Measurements from ENCODE around the gene AK5.
"Not testable (repeated sequence)": the region's sequence is repeated elsewhere in the genome, so short reads cannot be mapped to it uniquely, and the experiment has no call there.

AK5 gene

GRCh38 chr1:77400781-77401180 is 119.0 kb downstream of the AK5 start:
- DNase-seq (ENCODE audit: low read depth), result no peak

DNA sequence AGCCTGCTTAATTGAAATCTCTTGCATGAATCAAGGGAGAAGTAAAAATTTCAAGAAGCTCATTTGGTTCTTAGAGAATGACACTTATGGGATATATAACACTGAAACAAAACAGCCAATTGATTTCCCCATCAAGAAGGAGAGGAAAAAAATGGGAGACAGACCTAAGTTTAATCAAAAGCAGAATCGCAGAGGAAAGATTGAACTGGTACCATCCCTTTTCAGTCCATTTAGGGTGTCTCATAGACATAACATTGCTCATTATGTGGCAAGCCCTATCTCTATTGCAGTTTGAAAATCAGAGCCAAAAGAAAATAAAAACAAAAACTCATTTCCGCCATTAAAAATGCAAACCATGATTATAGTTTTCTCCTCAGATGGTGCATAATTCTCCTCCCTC is 119.6 kb downstream of the AK5 start:
- no peak for DNase-seq (ENCODE audit: low read depth)

GRCh38 chr1:77405186-77405585 is 123.4 kb downstream of the AK5 start:
- DNase-seq (ENCODE audit: low read depth), result no peak

DNA sequence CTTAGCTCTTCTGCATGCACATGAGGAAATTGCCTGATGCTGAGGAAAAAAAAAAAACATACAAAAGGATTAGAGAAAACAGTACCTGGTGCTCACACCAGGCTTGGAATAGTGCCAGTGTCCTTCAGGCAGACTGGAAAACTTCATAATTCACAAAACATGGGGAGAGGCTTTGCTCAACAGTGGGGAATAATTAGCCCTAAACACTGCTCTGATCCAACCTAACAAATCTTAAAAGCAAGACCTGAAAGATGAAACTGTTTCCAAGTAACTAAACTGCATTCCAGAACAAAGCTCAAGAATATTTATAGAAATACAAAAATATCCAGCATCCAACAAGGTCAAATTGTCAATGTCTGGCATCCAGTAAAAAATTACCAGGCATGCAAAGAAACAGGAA is 124.8 kb downstream of the AK5 start:
- DNase-seq (ENCODE audit: low read depth), result no peak

DNA sequence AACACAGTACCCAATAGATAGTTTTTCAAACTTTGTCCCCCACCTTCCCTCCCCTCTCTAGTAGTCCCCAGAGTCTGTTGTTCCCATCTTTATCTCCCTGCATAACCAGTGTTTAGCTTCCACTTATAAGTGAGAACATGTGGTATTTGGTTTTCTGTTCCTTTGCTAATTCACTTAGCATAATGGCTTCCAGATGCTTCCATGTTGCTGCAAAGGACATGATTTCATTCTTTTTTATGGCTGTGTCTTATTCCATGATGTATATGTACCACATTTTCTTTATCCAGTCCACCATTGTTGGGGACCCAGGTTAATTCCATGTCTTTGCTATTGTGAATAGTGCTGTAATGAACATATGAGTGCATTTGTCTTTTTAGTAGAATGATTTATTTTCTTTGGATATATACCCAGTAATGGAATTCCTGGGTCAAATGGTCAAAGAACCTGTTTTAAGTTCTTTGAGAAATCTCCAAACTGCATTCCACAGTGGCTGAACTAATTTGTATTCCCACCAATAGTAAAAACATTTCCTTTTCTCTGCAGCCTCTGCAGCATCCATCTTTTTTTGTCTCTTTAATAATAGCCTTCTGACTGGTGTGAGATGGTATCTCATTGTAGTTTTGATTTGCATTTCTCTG is 126.0 kb downstream of the AK5 start:
- no peak for DNase-seq (ENCODE audit: low read depth)

GRCh38 chr1:77408933-77409332 is 127.1 kb downstream of the AK5 start:
- not testable (repeated sequence) for DNase-seq (ENCODE audit: low read depth)

DNA sequence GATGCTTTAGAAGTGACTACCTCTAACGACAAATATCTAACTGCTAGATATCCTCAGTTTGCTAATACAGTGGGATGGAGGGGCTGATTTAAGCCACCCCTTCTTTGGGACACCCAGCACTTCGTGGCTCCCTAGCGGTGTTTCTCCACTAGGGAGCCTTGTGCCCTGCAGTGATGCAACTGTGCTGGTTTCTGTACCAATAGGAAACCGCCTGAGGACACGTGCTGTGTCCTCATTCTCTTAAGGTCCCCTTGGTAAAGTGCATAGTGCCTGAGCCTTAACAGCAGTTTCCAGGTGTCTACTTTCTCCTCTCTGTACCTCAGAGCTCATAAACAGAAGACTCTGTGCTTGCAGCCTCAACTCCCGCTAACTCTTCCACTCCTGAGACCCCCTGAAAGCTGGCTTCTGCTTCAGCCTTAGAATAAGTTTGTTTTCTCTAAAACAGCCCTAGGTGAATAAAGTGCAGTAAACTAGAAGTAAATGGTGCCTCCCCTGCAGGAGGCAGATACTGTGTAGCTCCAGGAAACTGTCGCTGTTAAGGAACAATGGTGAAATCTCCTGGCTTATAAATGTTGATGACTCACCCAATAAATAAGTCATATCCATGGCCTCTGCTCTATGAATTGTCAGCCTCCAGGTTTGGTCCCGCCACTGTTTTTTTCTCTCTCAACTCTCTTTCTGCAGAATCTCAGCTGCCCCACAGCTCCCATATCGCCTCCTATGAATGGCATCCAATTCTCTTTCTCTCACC is 130.4 kb downstream of the AK5 start:
- DNase-seq (ENCODE audit: low read depth), result no peak

DNA sequence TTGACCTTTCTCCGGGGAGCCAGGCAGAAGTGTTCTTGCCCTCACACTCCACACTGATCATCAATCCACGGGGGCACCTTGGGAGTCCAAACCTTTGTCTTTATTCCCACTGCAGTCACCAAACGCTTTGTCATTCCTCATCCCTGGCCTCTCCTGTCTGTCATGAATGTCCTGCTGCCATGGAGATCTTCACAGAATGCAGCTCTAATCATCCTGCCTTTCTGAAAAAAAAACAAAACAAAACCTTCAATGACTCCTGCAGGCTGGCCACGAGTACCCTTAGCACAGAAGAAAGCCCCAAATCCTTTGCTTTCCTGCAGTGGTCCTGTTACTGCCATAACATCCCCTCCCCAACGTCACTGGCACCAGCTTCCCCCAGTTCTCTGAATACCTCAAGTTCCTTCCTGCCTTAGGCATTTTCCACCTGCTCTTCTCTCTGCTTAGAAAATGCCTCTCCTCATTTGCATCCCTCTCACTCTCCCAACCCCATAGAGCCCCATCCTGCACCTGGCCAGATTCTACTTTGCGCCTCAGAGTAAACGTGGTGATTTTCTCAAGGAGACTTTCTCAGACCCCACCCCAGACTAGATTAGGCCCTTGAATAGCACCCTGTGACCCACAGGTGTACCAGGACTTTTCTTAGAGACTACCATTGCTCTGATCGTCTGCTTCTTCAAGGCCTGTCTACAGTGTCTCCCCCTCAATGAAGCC is 131.2 kb downstream of the AK5 start:
- DNase-seq (ENCODE audit: low read depth), result no peak

GRCh38 chr1:77413541-77414335 is 131.9 kb downstream of the AK5 start:
- no peak for DNase-seq (ENCODE audit: low read depth)

GRCh38 chr1:77415579-77415978 is 133.8 kb downstream of the AK5 start:
- no peak for DNase-seq (ENCODE audit: low read depth)

GRCh38 chr1:77416692-77417450 is 135.1 kb downstream of the AK5 start:
- DNase-seq (ENCODE audit: low read depth), result no peak

DNA sequence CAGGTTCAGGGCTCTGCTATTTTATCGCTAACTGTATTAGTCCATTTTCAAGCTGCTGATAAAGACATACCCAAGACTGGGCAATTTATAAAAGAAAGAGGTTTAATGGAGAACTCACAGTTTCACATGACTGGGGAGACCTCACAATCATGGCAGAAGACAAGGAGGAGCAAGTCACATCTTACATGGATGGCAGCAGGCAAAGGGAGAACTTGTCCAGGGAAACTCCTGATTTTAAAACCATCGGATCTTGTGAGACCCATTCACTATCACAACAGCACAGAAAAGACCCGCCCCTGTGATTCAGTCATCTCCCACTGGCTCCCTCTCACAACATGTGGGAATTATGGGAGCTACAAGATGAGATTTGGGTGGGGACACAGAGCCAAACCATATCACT is 136.2 kb downstream of the AK5 start:
- not testable (repeated sequence) for DNase-seq (ENCODE audit: low read depth)

DNA sequence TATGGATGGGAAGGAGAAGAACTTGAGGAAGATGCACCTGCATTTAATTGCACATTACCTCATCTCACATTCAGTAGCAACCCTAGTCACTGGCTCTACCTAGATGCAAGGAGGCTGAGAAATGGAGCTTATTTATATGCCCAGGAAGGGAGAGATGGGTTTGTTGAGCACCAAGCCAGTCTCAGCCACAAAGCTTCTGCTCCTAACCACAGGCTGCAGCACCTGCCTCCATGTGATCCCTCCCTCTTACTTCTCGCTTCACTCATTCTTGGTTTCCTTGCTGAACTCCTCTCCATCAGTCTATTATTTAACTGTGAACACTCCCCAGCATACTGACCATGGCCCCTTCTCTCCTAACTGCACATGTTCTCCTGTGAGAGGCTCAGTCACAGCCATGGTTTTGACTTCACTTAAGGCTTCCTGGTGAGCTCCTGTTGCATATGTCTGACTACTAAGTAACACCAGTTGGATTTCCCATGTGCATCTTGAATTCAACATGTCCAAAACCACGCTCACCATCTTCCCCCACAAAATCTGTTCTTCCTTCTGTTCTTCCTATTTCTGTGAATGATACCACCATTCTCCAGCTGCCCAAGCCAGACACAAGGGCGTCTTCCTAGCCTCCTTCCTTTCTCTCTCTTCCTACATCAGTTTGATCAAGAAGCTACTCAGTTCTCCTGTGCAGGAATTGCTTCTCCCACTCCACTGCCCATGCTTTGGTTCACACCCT is 139.8 kb downstream of the AK5 start:
- DNase-seq (ENCODE audit: low read depth), result no peak

GRCh38 chr1:77424236-77424635 is 142.4 kb downstream of the AK5 start:
- no peak for DNase-seq (ENCODE audit: low read depth)

GRCh38 chr1:77428068-77428467 is 146.2 kb downstream of the AK5 start:
- no peak for DNase-seq (ENCODE audit: low read depth)

DNA sequence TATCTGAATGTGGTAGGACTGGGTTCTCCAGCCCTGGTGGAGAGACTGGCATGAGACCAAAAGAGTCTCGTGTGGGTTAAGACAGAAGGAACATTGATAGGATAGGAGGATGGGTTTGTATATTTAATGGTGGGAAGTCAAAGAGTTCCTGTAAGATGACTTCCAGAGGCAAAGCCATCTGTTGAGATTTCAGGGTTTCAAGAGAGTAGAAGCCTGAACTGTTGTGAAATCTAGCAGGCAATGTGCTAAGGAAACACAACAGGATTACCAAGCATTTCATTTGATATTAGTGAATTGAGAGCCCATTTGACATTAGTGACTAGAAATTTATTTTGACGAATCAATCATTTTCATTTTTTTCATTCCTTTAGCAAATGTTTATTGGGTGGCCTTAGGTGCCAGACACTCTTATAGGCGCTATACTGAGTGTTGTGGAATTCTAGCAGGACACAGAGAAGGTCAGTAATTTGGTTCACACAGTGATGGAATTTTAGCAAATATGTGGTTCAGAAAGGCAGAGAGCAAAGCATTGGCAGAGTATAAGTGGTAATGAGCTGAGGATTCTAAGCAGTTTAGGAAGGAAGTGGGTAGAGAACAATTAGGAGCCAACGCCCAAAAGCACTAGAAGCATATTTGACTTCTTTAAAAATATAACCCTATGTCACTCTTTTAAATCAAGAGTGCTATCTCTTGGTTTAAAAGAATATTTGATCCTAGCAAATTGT is 149.3 kb downstream of the AK5 start:
- no peak for DNase-seq (ENCODE audit: low read depth)

- DNase-seq (ENCODE audit: low read depth), result no peak
These were observed 152.1 kb downstream of the AK5 start for GRCh38 chr1:77433934-77434333.

GRCh38 chr1:77434967-77435366 is 153.1 kb downstream of the AK5 start:
- no peak for DNase-seq (ENCODE audit: low read depth)

GRCh38 chr1:77438236-77438913 is 156.6 kb downstream of the AK5 start:
- DNase-seq (ENCODE audit: low read depth), result no peak

All from CMK (cell line).